ENCODE data around the gene GGPS1.
"Not testable (repeated sequence)": the region's sequence is repeated elsewhere in the genome, so short reads cannot be mapped to it uniquely, and the experiment has no call there.

The GGPS1 gene

DNA sequence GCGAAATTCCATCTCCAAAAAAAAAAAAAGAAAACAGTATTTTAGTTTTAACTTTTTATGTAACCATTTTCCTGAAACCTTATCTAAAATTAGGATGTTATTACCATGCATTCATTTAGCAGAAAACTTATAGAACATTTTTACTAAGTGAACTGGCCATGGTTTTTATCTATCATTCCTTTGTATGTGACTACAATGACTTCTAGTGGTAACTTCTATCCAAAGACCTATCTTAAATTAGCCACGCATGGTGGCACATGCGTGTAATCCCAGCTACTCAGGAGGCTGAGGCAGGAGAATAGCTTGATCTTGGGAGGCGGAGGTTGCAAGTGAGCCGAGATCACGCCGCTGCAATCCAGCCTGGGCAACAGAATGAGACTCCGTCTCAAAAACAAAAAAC lies 11.4 kb downstream of the GGPS1 start:
- no peak for DNase-seq (ENCODE audit: low read depth)

DNA sequence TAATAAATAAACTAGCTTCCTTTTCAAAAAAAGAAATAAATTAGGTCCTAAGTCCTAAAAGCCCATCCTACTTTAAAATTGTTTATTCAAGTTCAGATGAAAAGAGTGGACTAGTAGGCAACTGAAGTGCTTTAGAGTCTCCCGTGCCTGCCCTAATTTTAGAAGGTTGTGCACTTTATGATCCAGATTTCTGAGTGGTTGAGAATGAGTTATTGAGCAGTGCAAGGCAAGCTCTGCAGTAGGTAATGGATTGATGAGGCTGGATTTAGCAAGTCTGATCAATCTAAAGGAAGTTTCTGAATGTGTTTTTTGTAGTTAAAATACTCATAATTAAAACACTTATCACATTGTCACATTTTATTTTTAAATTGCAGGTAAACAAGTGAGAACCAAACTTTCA lies 13.0 kb downstream of the GGPS1 start:
- no peak for DNase-seq (ENCODE audit: low read depth)

DNA sequence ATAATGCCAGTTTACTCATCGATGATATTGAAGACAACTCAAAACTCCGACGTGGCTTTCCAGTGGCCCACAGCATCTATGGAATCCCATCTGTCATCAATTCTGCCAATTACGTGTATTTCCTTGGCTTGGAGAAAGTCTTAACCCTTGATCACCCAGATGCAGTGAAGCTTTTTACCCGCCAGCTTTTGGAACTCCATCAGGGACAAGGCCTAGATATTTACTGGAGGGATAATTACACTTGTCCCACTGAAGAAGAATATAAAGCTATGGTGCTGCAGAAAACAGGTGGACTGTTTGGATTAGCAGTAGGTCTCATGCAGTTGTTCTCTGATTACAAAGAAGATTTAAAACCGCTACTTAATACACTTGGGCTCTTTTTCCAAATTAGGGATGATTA lies 13.7 kb downstream of the GGPS1 start:
- DNase-seq (ENCODE audit: low read depth), result no peak

DNA sequence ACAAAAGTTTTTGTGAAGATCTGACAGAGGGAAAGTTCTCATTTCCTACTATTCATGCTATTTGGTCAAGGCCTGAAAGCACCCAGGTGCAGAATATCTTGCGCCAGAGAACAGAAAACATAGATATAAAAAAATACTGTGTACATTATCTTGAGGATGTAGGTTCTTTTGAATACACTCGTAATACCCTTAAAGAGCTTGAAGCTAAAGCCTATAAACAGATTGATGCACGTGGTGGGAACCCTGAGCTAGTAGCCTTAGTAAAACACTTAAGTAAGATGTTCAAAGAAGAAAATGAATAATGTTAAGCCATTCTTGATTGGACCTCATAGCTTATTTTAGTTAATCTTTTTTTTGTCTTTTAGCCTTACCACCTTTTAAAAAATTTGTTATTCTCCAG lies 14.1 kb downstream of the GGPS1 start:
- no peak for DNase-seq (ENCODE audit: low read depth)

DNA sequence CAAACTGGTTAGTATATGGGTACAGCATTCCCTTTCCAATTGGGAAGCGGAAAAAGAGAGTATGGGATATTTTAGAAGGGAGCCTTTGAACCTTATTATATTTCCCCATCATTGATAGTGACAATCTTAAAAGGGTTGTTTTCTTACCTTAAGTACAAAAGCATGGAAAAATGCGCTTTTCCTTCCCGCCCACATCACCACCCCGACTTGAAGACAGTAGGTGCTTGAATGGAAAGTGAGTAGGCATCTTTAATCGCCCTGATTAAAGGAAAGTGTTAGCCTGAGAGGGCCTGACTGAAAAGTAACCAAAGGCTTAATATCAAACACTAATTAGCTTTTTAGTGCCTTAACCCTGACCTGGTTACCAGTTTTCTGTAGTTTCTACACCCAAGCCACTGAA lies 15.4 kb downstream of the GGPS1 start:
- DNase-seq (ENCODE audit: low read depth), result no peak

DNA sequence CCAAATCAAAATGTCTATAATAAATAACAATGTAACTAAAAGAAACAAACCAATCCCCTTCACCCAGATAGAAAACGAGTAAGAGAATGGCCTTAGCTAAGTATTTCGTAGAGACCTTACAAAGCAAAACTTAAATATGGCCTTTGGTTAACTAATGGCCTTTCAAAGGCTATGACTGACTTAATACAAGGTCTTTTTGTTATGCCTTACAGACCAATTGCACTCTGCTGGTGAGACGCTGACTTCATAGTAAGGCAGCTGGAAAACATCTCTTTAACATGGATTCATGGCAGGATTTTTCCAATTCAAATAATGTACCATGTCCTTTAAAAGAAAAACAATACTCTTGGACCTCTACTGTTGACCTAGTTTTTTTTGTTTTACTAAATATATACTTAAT lies 23.1 kb downstream of the GGPS1 start:
- no peak for DNase-seq (ENCODE audit: low read depth)

DNA sequence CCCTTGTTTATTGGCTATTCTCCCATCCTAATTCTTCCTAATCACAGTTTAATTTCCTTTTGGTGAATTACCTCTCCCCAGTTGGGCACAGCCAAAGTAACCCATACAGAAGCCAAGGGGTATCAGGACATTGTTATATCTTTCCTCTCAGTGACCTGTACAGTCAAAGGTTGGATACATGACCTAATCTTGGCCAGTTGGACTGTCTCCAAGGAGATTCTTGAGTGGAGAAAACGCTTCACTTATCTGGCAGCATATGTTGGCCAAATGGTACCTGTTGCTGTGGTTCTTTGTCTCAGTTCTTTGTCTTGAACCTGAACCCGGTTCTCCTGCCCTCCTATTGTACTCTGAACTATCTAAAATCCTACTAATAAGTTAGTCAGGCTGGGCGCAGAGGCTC lies 23.5 kb downstream of the GGPS1 start:
- no peak for DNase-seq (ENCODE audit: low read depth)

DNA sequence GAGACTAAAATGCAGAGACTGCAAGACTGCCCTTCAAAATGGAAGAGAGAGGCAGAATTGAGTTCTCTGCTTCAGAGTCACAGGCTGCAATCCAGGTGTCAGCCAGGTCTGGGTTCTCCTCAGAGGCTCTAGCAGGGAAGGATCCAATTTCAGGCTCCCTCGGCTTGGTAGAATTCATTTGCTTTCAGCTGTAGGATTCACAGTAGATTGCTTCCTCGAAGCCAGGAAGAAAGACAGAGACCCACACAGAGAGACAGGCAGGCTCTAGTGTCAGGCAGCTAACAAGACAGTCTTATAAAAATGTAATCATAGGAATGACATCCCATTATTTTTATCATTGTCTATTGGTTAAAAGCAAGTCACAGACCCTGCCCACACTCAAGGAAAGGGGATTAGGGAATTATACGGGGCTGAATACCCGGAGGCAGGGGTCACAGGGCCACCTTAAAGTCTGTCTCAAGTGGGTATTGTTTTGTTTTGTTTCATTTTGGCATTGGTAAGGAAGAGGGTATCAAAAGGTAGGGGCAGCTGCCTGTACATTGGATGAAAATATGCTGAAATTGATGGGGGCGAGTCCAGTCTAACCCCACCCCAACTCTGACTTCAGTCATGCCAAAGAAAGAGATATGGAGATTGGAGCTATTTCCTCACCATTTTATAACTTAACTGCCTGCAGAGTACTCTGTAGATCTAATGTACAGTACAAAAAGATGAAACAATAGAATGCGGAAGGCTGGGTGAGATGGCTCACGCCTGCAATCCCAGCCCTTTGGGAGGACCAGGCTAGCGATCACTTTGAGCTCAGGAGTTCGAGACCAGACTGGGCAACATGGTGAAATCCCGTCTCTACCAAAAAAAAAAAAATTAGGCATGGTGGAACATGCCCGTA lies 29.4 kb downstream of the GGPS1 start:
- no peak for DNase-seq (ENCODE audit: low read depth)

DNA sequence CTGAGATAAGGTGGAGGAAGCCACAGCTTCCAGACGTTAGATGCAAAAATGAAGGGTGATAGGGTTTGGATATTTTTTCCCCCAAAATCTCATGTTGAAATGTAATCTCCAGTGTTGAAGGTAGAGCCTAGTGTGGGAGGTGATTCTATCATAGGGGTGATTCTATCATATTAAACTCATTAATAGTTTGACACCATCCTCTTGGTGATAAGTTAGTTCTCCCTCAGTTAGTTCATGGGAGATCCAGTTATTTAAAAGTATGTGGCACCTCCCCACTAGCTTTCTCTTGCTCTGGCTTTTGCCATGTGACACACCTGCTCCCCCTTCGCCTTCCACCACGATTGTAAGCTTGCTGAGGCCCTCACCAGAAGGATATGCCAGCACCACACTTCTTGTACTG lies 30.5 kb downstream of the GGPS1 start:
- no peak for DNase-seq (ENCODE audit: low read depth)

DNA sequence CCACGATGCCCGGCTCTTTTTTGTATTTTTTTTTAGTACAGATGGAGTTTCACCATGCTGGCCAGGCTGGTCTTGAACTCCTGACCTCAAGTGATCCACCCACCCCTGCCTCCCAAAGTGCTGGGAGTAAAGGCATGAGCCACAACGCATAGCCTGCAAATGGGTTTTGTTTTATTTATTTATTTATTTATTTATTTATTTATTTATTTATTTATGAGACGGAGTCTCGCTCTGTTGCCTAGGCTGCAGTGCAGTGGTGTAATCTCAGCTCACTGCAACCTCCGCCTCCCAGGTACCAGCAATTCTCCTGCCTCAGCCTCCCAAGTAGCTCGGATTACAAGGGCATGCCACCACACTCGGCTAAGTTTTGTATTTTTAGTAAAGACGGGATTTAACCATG lies 35.8 kb downstream of the GGPS1 start:
- DNase-seq (ENCODE audit: low read depth), result not testable (repeated sequence)

DNA sequence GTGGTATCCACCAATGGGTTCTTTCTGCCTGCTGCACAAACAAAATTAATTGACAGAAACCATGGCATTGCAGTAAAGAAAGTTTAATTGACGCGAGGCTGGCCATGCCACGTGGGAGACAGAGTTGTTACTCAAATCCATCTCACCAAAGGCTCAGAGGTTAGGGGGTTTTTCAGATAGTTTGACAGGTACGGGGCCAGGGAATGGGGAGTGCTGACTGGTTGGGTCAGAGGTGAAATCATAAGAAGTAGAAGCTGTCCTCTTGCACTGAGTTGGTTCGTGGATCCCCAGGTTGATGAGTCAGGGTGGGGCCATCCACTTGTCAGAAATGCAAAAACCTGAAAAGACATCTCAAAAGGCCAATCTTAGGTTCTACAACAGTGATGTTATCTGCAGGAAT lies 37.9 kb downstream of the GGPS1 start:
- DNase-seq (ENCODE audit: low read depth), result peak; percentile 8

DNA sequence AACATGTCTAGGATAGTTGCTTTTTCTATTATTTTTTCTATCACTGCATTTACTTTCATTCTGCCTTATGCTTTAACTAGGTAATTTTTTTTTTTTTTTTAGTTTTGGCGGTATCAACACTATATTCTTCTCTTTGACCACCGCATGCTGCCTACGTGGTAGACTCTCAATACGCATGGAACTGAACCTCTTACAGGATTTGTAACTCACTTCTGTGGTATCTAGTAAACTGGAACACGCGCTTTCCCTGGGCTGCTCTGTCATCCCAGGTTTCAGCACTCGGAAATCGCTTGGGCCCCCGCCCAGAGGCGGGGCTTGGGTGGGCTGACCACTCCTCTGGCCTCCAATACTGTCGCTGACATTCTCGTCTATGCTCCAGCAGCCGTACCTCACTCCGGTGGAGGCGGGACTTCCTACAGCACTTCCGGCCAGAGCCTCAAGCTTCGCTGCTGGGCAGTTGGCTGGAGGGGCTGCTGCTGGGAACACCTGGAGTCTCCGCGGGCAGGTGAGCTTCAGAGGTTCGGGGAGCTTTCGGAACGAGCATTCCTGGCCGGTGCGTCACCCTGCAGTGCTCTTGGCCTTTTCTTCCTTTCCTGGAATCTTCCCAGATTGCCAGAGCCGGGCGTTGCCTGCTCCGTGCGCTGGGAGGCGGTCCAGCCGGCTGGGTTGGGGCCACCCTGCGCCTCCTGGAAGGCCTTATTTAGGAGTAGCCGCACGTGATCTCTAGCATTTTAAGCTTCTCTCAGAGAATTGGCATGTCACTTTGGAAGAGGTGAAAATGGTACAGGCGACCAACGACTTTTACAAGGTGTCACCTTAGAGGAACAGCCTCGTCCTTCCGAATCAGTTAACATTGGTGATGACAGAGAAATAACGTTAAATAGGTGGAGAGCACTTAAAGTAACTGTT lies 38.9 kb downstream of the GGPS1 start, which contains the start of gene TBCE:
TBCE (plus strand) TSS at position 428 of the 909 bp plus-strand sequence. CDS start 12,623 bp downstream, outside the sequence.
- DNase-seq (ENCODE audit: low read depth), result peak; percentile 99

DNA sequence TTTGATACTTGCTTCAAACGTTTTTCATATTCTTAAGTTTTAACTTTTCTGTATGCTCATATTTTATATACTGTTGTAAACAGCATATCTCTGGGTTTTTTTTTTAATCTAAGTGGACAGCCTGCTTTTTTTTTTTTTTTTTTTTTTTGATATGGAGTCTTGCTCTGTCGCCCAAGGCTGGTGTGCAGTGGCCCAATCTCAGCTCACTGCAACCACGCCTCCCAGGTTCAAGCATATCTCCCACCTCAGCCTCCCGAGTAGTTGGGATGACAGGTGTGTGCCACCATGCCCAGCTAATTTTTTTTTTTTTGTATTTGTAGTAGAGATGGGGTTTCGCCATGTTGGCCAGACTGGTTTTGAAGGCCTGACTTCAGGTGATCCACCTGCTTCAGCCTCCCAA lies 40.1 kb downstream of the GGPS1 start:
- peak; percentile 3 for DNase-seq (ENCODE audit: low read depth)

DNA sequence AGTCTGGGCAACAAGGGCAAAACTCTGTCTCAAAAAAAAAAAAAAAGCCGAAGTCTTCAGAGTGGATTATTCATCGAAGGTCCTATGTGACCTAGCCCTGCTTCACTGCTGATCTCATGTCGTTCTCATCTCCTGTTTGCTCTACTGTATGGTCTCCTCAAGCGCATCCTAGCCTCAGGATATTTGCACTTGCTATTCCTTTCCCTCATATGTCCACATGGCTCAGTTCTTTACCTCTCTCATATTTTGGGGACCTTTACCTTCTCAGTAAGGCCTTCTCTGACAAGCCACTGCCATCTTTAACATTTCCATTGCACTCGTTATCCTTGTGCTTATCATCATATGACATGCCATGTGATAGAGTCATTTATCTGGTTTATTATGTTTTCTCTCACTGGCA lies 41.4 kb downstream of the GGPS1 start:
- peak; percentile 6 for DNase-seq (ENCODE audit: low read depth)

DNA sequence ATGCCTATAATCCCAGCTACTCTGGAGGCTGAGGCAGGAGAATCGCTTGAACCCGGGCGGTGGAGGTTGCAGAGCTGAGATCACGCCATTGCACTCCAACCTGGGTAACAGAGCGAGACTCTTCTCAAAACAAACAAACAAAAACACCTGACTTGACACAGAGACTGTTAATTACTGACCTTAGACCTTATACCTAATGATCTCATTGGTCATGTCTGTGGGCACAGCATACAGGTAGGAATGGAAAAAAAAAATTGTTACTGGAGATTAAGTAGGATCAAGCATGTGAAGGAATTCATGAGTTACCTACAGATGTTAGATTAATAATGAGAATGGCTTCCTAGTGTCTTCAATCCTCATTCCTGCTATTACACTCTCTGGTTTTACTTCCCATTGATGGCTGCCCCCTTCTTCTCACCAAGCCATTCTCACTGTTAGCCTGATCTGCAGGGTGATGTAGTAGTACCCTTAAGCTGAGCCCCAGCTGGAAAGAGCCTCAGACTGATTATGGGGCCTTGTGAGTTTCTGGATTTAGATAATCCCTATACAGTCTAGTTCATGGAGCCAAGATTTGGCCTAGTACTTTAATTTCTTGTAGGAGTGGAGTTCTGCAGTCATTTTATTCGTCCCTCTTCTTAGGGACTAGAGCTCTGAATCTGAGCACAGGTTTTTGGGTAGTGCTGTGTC lies 47.7 kb downstream of the GGPS1 start:
- DNase-seq (ENCODE audit: low read depth), result no peak

DNA sequence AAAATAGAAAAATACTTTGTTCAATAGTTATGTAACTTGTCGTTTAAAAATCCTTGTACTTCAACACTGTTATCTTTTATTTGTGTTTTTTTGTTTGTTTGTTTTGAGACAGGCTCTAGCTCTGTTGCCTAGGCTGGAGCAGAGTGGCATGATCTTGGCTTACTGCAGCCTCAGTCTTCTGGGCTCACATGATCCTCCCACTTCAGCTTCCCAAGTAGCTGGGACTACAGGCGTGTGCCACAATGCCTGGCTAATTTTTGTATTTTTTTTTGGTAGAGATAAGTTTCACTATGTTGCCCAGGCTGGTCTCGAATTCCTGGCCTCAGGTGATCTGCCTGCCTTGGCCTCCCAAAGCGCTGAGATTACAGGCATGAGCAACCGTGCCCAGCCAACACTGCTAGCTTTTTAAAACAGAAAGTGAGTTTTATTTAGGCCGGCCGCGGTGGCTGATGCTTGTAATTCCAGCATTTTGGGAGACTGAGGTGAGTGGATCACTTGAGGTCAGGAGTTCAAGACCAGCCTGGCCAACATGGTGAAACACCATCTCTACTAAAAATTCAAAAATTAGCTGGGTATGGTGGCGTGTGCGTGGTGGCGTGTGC lies 49.9 kb downstream of the GGPS1 start:
- DNase-seq (ENCODE audit: low read depth), result not testable (repeated sequence)

DNA sequence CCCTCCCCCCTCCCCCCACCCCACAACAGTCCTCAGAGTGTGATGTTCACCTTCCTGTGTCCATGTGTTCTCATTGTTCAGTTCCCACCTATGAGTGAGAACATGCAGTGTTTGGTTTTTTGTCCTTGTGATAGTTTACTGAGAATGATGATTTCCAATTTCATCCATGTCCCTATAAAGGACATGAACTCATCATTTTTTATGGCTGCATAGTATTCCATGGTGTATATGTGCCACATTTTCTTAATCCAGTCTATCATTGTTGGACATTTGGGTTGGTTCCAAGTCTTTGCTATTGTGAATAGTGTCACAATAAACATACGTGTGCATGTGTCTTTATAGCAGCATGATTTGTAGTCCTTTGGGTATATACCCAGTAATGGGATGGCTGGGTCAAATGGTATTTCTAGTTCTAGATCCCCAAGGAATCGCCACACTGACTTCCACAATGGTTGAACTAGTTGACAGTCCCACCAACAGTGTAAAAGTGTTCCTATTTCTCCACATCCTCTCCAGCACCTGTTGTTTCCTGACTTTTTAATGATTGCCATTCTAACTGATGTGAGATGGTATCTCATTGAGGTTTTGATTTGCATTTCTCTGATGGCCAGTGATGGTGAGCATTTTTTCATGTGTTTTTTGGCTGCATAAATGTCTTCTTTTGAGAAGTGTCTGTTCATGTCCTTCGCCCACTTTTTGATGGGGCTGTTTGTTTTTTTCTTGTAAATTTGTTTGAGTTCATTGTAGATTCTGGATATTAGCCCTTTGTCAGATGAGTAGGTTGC lies 53.8 kb downstream of the GGPS1 start:
- not testable (repeated sequence) for DNase-seq (ENCODE audit: low read depth)

DNA sequence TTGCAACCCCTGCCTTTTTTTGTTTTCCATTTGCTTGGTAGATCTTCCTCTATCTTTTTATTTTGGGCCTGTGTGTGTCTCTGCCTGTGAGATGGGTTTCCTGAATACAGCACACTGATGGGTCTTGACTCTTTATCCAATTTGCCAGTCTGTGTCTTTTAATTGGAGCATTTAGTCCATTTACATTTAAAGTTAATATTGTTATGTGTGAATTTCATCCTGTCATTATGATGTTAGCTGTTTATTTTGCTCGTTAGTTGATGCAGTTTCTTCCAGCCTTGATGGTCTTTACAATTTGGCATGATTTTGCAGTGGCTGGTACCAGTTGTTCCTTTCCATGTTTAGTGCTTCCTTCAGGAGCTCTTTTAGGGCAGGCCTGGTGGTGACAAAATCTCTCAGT lies 57.3 kb downstream of the GGPS1 start:
- DNase-seq (ENCODE audit: low read depth), result not testable (repeated sequence)

DNA sequence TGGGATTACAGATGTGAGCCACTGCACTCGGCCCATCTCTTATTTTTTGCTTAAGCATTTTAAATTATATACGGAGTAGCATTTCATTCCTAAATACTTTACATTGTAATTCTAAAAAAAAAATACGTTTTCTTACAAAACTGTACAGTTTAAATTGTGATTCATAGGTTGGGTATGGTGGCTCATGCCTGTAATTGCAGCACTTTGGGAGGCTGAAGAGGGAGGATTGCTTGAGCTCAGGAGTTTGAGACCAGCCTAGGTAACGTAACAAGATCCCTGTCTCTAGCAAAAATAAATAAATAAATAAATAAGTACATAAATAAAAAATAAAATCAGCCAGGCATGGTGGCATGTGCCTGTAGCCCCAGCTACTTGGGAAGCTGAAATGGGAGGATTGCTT lies 63.5 kb downstream of the GGPS1 start:
- DNase-seq (ENCODE audit: low read depth), result peak; percentile 58

Measured in ELR (cell line).